NCI-H1417 treated with DMSO at 0.1 percent for 48 hours (cell line): ENCODE results near the gene HOXC13.

ENCODE experiments used
- DNase-seq: peaks from one replicate; lab custom pipeline; 2025; lab: John Stamatoyannopoulos, UW

The HOXC13 gene

GRCh38 chr12:53939141-53940108 is 794 bp downstream of the HOXC13 start:
- DNase-seq = no peak

- no peak for DNase-seq
Measured at GRCh38 chr12:53940443-53941014, 1.9 kb downstream of the HOXC13 start.

GRCh38 chr12:53941187-53941586 is 2.6 kb downstream of the HOXC13 start:
- DNase-seq = no peak

GRCh38 chr12:53941750-53942149 is 3.1 kb downstream of the HOXC13 start:
- no peak for DNase-seq

GRCh38 chr12:53942467-53942997 is 3.9 kb downstream of the HOXC13 start:
- no peak for DNase-seq

GRCh38 chr12:53944209-53944608 is 5.6 kb downstream of the HOXC13 start:
- DNase-seq = no peak

- DNase-seq = no peak
Measured at GRCh38 chr12:53944907-53945847, 6.5 kb downstream of the HOXC13 start.

- DNase-seq = no peak
Measured at GRCh38 chr12:53947743-53948142, 9.1 kb downstream of the HOXC13 start.

- DNase-seq = no peak
Measured at GRCh38 chr12:53948650-53949593, 10.3 kb downstream of the HOXC13 start.

- peak; percentile 70 for DNase-seq
Measured at GRCh38 chr12:53949631-53950436, 11.2 kb downstream of the HOXC13 start.

GRCh38 chr12:53950437-53950773 is 11.8 kb downstream of the HOXC13 start:
- DNase-seq = peak; percentile 7

GRCh38 chr12:53950789-53951576 is 12.4 kb downstream of the HOXC13 start:
- DNase-seq = no peak

- no peak for DNase-seq
Measured at GRCh38 chr12:53951577-53952334, 13.1 kb downstream of the HOXC13 start.

- DNase-seq = no peak
Measured at GRCh38 chr12:53952335-53952694, 13.7 kb downstream of the HOXC13 start.

- no peak for DNase-seq
Measured at GRCh38 chr12:53952871-53953734, 14.5 kb downstream of the HOXC13 start.

- DNase-seq = no peak
Measured at GRCh38 chr12:53953831-53954693, 15.4 kb downstream of the HOXC13 start.

GRCh38 chr12:53954694-53955035 is 16.0 kb downstream of the HOXC13 start, which contains the start of gene HOXC12:
TSS of gene HOXC12 (plus strand) at chr12:53954903. CDS start at chr12:53954930, 27 bp downstream.
- DNase-seq = no peak
